ENCODE data around the gene CRYBG2.

CRYBG2 gene

DNA sequence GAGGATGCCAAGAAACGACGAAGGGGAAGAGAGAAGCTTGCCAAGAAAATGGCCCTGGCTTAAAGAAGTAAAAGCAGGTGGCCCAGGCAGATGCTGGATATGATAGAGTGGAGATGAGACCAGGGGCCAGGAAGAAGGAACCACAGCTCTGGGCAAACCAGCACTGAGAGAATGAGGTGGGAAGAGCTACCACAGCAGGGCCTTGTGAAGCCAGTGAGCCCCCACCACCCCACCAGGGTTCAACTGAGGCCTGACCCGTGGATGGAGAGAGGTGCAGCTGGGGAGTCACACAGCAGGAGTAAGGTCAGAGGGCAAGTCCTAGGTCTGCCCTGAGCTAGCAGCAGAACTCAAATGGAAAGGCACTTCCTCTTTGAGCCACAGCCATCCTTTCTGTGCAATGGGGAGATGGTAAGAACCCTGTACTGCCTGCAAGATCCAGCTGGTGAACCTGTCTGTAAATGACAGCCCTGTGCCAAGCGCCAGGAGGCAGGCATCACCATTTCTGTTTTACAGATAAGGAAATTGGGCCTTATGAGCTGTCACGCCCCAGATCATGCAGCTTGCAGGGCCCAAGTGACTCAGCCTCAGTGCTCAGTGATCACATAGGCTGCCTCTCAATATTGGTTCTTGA, 65.5 kb downstream of the CRYBG2 start:
- no peak for DNase-seq
- TF ChIP-seq EZH2 (optimal IDR thresholded peaks at IDR 0.05; ENCODE audit: low read depth, low read length) (no peak), EZH2phosphoT487 (IDR thresholded peaks at IDR 0.05; ENCODE audit: low read length) (no peak)
- TF ChIP-seq, protein P1, sequence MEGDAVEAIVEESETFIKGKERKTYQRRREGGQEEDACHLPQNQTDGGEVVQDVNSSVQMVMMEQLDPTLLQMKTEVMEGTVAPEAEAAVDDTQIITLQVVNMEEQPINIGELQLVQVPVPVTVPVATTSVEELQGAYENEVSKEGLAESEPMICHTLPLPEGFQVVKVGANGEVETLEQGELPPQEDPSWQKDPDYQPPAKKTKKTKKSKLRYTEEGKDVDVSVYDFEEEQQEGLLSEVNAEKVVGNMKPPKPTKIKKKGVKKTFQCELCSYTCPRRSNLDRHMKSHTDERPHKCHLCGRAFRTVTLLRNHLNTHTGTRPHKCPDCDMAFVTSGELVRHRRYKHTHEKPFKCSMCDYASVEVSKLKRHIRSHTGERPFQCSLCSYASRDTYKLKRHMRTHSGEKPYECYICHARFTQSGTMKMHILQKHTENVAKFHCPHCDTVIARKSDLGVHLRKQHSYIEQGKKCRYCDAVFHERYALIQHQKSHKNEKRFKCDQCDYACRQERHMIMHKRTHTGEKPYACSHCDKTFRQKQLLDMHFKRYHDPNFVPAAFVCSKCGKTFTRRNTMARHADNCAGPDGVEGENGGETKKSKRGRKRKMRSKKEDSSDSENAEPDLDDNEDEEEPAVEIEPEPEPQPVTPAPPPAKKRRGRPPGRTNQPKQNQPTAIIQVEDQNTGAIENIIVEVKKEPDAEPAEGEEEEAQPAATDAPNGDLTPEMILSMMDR (IDR thresholded peaks at IDR 0.05; ENCODE audit: low read length) = no peak
- Histone ChIP-seq H3K4me1 (ENCODE audit: low read length) (peaks cover 34% of the 10 kb centered on the region), H3K9me2 (replicated peaks; ENCODE audit: insufficient read depth, low read length) (no peaks in the 10 kb centered on the region), H3K4me3 (ENCODE audit: low read length) (no peak overlapping the region), H4K20me1 (ENCODE audit: insufficient read depth, low read length) (no peaks in the 10 kb centered on the region), H3K79me2 (ENCODE audit: low read length) (no peaks in the 10 kb centered on the region), H3K9ac (ENCODE audit: low read length) (no peak overlapping the region), H3F3A (ENCODE audit: insufficient read depth, low read length) (peaks cover 16% of the 10 kb centered on the region), H3K4me2 (ENCODE audit: low read depth, low read length) (no peak overlapping the region), H3K27me3 (replicated peaks; ENCODE audit: insufficient read depth, low read length) (no peaks in the 10 kb centered on the region), H3K36me3 (replicated peaks; ENCODE audit: insufficient read depth, low read length) (no peaks in the 10 kb centered on the region), H3K27ac (ENCODE audit: low read length) (peak overlapping the region; percentile 74; the same call in 1 of the 2 replicates), H3K9me3 (replicated peaks; ENCODE audit: insufficient read depth, low read length) (no peaks in the 10 kb centered on the region), H2AFZ (ENCODE audit: low read length) (no peak overlapping the region)

DNA sequence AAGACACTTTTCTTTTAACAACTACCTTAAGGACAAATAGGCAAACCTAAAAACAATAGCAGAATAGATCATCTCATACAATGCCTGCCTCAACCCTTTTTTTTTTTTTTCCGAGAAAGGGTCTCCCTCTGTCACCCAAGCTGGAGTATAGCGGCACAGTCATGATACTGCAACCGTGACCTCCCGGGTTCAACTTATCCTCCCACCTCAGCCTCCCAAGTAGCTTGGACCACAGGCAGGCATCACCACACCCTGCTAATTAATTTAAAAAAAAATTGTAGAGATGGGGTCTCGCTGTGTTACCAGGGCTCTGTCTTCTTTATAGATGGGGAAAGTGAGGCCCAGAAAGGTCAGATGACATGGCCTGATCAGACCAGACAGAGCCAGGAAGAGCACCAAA, 66.1 kb downstream of the CRYBG2 start:
- H3K79me2 ChIP-seq (ENCODE audit: low read length) = no peaks in the 10 kb centered on the region
- H4K20me1 ChIP-seq (ENCODE audit: insufficient read depth, low read length) = no peaks in the 10 kb centered on the region
- H3F3A ChIP-seq (ENCODE audit: insufficient read depth, low read length) = peaks cover 16% of the 10 kb centered on the region
- no peak for DNase-seq
- no peaks in the 10 kb centered on the region for H3K27me3 ChIP-seq (replicated peaks; ENCODE audit: insufficient read depth, low read length)
- TF ChIP-seq EZH2phosphoT487 (IDR thresholded peaks at IDR 0.05; ENCODE audit: low read length) (no peak), EZH2 (optimal IDR thresholded peaks at IDR 0.05; ENCODE audit: low read depth, low read length) (no peak)
- TF ChIP-seq, protein P1 (IDR thresholded peaks at IDR 0.05; ENCODE audit: low read length) = no peak
- peaks cover 34% of the 10 kb centered on the region for H3K4me1 ChIP-seq (ENCODE audit: low read length)
- H3K36me3 ChIP-seq (replicated peaks; ENCODE audit: insufficient read depth, low read length) = no peaks in the 10 kb centered on the region
- H3K9me3 ChIP-seq (replicated peaks; ENCODE audit: insufficient read depth, low read length) = no peaks in the 10 kb centered on the region
- H3K27ac ChIP-seq (ENCODE audit: low read length) = peak overlapping the region; percentile 74; the same call in 1 of the 2 replicates
- no peak overlapping the region for H3K4me3 ChIP-seq (ENCODE audit: low read length)
- peak overlapping the region; percentile 14; the same call in 1 of the 2 replicates for H3K9ac ChIP-seq (ENCODE audit: low read length)
- H3K9me2 ChIP-seq (replicated peaks; ENCODE audit: insufficient read depth, low read length) = no peaks in the 10 kb centered on the region
- no peak overlapping the region for H2AFZ ChIP-seq (ENCODE audit: low read length)
- H3K4me2 ChIP-seq (ENCODE audit: low read depth, low read length) = peak overlapping the region; percentile 48; the same call in 1 of the 2 replicates

DNA sequence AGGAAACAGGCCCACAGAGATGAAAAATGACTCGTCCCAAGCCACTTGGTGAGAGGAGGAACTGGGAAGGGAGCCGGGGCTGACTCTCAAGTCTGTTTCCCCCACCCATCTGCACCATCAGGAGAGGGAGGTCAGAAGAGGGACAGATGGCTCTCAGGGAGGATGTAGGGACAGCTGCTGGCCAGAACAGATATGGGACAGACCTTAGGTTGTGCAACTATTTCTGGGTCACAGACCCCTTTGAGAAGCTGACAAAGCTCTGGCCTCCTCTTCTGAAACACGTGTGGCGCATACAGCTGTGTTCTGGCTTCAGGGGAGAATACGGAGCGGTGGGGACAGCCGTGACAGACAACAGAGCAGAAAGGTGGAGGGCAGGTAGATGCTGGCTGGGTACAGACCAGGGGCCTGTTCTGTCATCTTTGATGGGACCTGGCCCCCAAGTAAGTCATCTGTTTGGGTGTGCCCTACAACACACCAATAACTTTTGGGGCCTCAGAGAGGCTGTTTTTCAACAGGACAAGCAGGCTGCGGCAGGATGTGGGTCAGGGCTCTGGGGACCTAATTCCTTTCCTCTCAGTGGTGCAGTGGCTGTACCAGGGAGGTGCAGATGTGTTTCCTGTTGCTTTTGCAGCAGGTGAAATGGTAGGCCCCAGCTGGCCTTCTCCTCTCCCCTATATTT, 66.8 kb downstream of the CRYBG2 start:
- no peak for TF ChIP-seq EZH2phosphoT487 (IDR thresholded peaks at IDR 0.05; ENCODE audit: low read length)
- TF ChIP-seq, protein P1 (IDR thresholded peaks at IDR 0.05; ENCODE audit: low read length) = no peak
- TF ChIP-seq EZH2 (optimal IDR thresholded peaks at IDR 0.05; ENCODE audit: low read depth, low read length) = no peak
- Histone ChIP-seq H3F3A (ENCODE audit: insufficient read depth, low read length) (peaks cover 16% of the 10 kb centered on the region), H3K9ac (ENCODE audit: low read length) (peak overlapping the region; percentile 14; the same call in 1 of the 2 replicates), H3K4me3 (ENCODE audit: low read length) (no peak overlapping the region), H3K9me3 (replicated peaks; ENCODE audit: insufficient read depth, low read length) (no peaks in the 10 kb centered on the region), H3K9me2 (replicated peaks; ENCODE audit: insufficient read depth, low read length) (no peaks in the 10 kb centered on the region), H3K4me2 (ENCODE audit: low read depth, low read length) (peak overlapping the region; percentile 48; the same call in 1 of the 2 replicates), H3K36me3 (replicated peaks; ENCODE audit: insufficient read depth, low read length) (no peaks in the 10 kb centered on the region), H3K27ac (ENCODE audit: low read length) (peak overlapping the region; percentile 74), H4K20me1 (ENCODE audit: insufficient read depth, low read length) (no peaks in the 10 kb centered on the region), H2AFZ (ENCODE audit: low read length) (peak overlapping the region; percentile 17; the same call in 1 of the 2 replicates), H3K27me3 (replicated peaks; ENCODE audit: insufficient read depth, low read length) (no peaks in the 10 kb centered on the region), H3K4me1 (ENCODE audit: low read length) (peaks cover 34% of the 10 kb centered on the region), H3K79me2 (ENCODE audit: low read length) (no peaks in the 10 kb centered on the region)
- peak; percentile 77 for DNase-seq
